HG02759 (cell line): ENCODE data around the gene SNU13.
A peak's percentile ranks its signal among the peaks of the same experiment; 100 is the strongest.
"Not testable (repeated sequence)": the region's sequence is repeated elsewhere in the genome, so short reads cannot be mapped to it uniquely, and the experiment has no call there.

Experiments
- ATAC-seq: cut with Tn5 transposase; IDR thresholded peaks from one replicate; pipeline ENCODE4 v1.9.1; 2021; ENCODE audit warnings: mild to moderate bottlenecking, moderate library complexity; ENCODE audit not compliant: unreplicated experiment

SNU13 gene

GRCh38 chr22:41682033-41682807 is 6.4 kb downstream of the SNU13 start:
- peak; percentile 78 for ATAC-seq

GRCh38 chr22:41681616-41682015 is 7.1 kb downstream of the SNU13 start:
- no peak for ATAC-seq

GRCh38 chr22:41676134-41676533 is 12.5 kb downstream of the SNU13 start:
- ATAC-seq = no peak

GRCh38 chr22:41674846-41675340 is 13.8 kb downstream of the SNU13 start:
- no peak for ATAC-seq

DNA sequence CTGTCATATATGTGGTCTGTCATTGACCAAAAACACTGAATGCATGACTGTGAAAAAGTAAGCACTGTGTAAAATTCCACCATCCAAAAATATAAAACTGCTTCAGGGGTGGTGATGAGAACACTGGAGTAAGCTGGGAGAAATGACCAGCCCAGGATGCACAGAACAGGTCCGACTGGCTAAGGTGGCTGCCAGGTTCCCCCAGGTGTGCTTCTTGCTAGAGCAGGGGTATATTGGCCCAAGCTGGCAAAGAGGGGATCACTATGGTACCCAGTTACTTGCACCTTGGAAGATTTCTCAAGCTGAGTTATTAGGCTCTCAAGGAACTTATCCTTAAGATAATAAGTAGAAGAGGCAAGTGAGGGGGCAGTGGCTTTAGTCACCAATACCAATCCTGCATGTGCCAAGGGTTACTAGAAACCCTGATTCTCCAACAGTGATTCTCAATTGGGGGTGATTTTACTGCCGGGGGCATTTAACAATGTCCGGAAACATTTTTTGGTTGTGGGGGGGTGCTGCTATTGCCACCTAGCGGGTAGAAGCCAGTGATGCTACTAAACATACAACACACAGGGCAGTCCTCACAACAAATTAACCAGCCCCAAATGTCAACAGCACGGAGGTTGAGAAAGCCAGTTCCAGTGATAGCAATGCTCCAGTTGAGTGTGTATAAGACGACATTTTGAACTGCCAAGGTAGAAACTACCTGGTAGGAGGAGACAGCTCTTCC is 15.7 kb downstream of the SNU13 start:
- no peak for ATAC-seq

- ATAC-seq = not testable (repeated sequence)
Measured at GRCh38 chr22:41672096-41672495, 16.6 kb downstream of the SNU13 start.

GRCh38 chr22:41668971-41669911 is 19.4 kb downstream of the SNU13 start:
- ATAC-seq = no peak

GRCh38 chr22:41664951-41665350 is 23.7 kb downstream of the SNU13 start:
- no peak for ATAC-seq

DNA sequence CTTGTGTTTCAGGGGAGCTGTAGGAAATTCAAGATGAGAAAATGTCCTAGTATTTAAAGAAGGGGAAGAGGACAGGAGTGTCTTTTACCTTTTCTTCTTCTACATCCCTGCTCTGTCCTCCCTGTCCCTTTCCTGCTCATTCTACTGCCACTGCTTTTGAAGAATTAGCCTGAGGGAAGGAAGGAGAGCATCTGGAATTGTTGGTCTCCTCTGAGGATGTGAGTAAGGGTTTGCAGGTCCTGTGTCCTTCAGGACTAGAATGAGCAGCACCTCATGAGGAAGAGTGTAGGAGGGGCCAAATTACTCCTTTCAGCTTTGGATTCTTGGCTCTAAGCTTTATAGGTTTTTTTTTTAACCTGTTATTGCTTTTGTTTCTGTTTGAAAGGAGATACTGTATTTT is 24.2 kb downstream of the SNU13 start:
- no peak for ATAC-seq

DNA sequence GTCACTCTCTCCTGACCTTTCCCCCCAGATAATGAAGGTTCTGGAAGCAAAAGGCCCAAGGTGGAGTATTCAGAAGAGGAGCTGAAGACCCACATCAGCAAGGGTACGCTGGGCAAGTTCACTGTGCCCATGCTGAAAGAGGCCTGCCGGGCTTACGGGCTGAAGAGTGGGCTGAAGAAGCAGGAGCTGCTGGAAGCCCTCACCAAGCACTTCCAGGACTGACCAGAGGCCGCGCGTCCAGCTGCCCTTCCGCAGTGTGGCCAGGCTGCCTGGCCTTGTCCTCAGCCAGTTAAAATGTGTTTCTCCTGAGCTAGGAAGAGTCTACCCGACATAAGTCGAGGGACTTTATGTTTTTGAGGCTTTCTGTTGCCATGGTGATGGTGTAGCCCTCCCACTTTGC is 25.1 kb downstream of the SNU13 start:
- not testable (repeated sequence) for ATAC-seq

GRCh38 chr22:41661713-41662112 is 27.0 kb downstream of the SNU13 start:
- no peak for ATAC-seq

GRCh38 chr22:41661088-41661487 is 27.6 kb downstream of the SNU13 start:
- no peak for ATAC-seq

DNA sequence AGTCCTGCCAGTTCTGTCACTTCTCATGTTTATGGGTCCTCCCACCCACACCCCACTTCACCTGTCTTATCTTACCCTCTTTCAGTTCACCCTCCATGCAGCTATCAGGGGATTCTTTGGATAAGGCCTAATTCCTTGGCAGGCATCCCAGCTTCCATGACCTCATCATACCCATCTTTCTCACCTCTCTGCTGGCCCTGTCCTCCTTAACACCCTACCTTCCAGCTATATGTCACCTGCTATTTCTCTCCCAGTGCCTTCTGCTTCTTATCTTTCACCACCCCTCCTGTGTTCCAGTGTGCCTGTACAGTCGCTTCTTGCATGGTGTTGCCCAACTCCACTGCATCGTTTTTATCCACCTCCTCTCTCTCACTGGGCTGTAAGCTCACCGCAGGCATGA is 28.3 kb downstream of the SNU13 start:
- no peak for ATAC-seq

DNA sequence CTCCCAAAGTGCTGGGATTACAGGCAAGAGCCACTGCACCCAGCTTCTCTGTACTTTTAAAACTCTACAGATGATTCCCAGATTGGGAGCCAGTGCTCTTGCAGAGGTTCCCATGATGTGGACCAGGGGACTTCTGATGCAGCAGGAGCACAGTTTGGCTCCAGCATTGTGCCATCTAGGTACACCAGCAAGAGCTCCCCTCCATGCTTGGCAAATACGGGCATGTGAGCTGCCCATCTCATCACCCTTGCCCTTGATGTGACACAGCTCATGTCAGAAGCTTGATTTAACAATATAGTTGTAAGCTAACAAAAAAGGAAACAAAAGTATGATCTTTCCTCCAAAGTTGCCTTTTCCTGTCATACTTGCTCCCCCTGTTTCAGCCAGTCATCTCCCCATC is 28.7 kb downstream of the SNU13 start:
- no peak for ATAC-seq

- no peak for ATAC-seq
Measured at GRCh38 chr22:41658869-41659268, 29.8 kb downstream of the SNU13 start.

DNA sequence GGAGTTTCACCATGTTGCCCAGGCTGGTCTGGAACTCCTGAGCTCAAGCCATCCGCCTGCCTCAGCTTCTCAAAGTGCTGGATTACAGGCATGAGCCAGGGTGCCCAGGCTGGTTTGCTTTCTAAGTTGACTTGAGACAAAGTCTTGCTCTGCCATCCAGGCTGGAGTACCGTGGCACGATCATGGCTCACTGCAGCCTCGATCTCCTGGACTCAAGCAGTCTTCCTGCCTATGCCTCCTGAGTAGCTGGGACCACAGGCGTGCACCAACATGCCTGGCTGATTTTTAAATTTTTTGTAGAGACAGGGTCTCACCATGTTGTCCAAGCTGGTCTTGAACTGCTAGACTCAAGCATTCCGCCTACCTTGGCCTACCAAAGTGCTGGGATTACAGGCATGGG is 31.0 kb downstream of the SNU13 start:
- ATAC-seq = no peak

DNA sequence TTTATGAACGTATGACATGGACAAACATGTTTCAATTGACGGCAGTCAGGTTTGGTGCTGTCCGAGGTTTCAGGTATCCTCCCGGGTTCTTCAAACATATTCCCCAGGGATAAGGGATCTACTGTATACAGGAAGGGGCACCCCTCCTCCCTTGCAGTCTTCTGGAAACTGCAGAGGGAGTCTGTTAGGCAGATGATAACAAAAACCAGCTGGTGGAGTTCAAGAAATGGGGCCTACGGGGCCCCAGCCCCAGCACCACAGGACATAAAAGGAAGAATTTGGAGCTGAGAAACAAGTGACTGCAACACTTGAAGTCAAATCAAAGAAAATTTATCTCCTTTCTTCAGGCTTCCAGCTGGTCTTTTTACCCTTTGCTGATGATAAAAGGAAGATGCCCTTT is 32.1 kb downstream of the SNU13 start:
- ATAC-seq = no peak

GRCh38 chr22:41654322-41654721 is 34.3 kb downstream of the SNU13 start:
- no peak for ATAC-seq

DNA sequence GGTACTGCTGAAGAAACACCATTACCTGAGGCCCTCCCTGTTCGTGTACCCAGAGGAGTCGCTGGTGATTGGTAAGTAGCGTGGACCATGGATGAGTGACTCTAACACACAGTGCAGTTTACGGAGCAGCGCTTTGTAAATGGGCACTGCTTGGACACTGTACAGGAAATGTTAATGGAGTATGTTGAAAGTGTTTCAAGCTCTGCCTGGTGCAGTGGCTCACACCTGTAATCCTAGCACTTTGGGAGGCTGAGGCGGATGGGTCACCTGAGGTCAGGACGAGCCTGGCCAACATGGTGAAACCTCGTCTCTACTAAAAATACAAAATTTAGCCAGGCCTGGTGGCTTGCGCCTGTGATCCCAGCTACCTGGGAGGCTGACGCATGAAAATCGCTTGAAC is 37.8 kb downstream of the SNU13 start:
- no peak for ATAC-seq

DNA sequence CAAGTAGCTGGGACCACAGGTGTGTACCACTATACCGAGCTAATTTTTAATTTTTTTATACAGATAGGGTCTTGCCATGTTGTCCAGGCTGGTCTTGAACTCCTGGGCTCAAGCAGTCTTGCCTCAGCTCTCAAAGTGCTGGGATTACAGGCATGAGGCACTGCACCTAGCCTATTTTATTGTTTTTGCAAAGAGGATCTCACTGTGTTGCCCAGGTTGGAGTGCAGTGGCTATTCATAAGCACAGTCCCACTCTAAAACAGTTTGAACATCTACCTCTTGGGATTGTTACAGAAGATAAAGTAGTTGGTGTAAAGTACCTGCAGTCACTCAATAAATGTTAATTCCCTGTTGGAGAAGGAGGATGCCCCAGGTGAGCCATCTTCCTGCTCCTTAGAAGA is 38.4 kb downstream of the SNU13 start:
- ATAC-seq = no peak

GRCh38 chr22:41648432-41648831 is 40.2 kb downstream of the SNU13 start:
- ATAC-seq = no peak
